Left kidney (tissue), 2 donors: ENCODE data around the gene FOXI1. TPM values are rescaled to one million over a fixed set of nuclear protein-coding genes. Genes with fewer than 3 reads are reported as not detected.
"Not testable (repeated sequence)": the region's sequence is repeated elsewhere in the genome, so short reads cannot be mapped to it uniquely, and the experiment has no call there.

Experiments used
- DNase-seq: peaks from one replicate; pipeline ENCODE4 v3.0.0-alpha.2; 2013
- polyA plus RNA-seq: library from polyadenylated mRNA; unstranded; fragments of 120-200 nt; gene quantifications from one replicate; pipeline ENCODE4 v1.2.1, GENCODE V29; 2013; ENCODE audit not compliant: insufficient read length

FOXI1 gene
- polyA plus RNA-seq, 1 donor, result 4.8 TPM

DNA sequence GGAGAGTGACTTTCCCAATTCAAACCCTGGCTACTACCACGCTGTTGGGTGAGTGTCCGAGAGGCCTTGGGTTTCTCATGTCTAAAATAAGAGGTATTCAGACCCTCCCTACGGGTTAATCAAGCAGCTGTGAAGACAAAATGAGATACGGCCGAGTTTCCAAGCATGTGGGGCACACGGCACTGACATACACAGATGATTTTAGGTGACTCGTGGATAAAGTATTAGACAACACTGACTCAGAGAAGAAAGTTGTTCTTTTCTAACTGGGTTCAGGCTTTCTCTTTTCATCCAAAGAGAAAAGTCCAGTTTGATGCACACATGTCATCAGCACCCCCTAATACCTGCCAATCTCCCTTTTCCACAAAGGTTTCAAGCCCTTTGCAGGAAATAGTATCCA, 15.6 kb downstream of the FOXI1 start:
- DNase-seq, result no peak

- DNase-seq, result no peak
Measured at GRCh38 chr5:170126061-170126460, 20.4 kb downstream of the FOXI1 start.

DNA sequence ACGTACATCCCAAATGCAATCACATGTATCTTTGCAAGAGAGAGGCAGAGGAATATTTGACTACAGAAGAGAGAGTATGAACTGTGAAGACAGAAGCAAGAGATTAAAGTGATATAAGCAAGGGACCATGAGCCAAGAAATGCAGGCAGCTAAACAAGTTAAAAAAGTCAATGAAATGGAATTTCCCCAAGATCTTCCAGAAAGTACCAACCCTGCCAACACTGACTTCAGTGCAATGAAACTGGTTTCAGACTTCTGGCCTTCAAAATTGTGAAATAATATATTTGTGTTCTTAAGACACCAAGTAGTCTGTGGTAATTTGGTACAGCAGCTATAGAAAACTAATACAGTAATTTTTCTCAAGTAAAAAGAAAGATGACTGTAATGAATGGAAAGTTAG, 20.9 kb downstream of the FOXI1 start:
- DNase-seq, result no peak

DNA sequence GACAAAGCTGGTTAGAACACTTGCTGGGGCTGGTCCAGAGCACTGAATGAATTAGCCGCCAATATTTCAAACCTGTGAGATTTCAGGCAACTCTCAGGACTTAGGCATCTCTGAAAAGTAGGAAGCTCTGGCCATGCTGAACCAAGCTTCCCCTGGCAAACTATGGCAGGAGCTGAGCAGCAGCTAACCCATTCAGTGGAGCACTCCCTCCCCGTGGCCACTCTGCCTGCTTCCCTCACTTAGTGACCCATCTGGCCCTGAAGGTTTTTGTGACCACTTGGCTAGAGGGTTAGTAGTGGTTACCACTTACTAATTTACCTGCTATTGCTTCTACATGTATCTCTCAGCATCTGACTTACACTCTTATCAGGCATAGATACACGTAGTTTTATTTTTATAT, 25.5 kb downstream of the FOXI1 start:
- DNase-seq, result no peak

- DNase-seq, result no peak
Measured at GRCh38 chr5:170132269-170132975, 26.7 kb downstream of the FOXI1 start.

- no peak for DNase-seq
Measured at GRCh38 chr5:170132976-170133448, 27.3 kb downstream of the FOXI1 start.

DNA sequence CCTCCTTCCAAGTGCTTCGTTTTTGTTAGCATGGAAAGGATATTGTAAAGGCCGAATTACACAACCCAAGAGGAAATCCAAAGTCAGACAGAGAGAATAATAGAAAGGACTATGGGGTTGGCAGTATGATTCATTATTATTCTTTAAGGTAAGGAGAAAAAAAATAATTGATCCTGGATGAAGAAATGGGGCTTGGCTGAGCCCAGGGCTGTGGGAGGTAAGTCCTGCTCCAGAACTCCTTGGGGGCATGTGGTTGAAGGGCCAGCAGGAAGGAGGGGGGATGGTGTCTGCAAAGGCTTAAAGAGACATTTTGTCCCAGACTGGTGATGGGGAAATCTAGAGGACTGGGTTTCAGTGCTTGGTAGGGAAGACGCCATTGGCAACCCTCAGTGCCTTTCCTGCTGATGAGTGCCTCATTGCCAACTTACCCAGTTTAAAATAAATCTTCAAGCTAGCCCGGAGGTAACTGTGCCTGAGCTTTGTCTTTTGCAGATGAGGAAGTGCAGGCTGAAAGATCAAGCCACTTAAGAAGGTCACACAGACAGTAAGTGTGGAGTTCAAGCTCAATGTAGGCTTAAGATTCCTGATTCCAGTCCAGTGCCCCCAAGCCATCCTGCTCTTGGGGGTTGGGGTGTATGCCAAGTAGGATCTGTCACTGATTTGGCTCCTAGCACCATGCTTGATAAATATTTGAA, 30.2 kb downstream of the FOXI1 start:
- no peak for DNase-seq

DNA sequence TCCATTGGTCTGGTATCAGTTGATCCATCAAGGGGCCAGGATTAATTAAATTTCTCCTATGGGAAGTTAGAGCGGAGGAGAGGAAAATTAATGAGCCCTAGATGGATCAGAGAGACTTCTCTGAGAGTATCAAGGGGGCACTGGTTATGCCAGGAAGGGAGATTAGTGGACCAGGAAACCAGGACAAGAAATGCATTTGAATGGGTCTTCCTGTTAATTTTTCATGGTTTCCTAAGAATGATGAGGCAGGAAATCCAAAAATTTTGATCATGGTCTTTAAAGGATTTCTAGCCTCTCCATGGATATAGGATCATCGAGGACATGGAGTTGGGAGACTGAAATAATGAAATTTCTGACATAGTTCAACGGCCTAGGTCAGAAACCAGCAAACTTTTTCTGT, 30.8 kb downstream of the FOXI1 start:
- no peak for DNase-seq

DNA sequence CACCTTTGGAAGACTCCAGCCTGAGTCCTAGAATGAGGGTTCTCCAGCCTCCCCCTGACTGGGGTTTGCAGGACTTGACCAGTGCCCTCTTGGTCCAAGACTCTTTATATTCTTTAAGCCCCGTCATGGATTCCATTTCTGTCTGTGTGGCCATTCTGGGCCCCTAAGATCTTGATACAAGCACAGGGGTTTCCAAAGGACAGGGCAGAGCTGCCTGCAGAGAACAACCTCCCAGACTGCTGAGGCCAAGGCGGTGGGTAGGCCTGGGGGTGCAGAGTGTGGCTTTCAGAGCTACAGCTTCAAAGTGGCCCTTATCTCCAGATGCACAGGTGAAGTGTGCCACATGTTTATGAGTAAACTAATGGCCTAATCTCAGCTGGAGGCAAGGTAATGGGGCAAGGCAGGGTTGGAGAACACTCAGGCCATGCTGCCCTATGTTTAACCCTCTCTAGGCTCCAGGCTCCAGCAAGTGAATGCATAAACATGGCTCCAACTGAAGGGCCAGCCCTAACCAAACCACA, 32.1 kb downstream of the FOXI1 start:
- DNase-seq, result no peak

GRCh38 chr5:170138273-170138672, 32.6 kb downstream of the FOXI1 start:
- no peak for DNase-seq

DNA sequence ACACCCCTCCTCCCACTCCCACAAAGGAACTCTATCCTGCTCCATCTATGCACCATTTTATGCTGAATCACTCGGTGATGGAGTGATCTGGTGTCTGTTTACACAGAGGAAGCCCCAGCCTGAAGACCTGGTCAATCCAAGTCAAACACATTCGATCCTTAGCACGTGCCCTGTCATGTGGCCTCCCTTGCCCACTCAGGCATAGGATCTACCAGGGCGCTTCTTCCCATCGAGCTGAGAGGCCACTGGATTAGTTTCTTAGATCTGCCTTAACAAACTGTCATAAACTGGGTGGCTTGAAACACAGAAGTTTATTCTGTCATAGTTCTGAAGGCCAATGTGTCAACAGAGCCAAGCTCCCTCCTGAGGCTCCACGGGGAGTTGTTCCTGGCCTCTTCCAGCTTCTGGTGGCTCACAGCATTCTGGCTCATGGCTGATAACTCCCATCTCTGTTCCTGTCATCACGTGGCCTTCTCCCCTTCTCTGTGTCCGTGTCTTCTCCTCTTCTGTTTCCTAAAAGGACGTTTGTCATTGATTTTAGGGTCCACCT, 34.2 kb downstream of the FOXI1 start:
- DNase-seq, result no peak

GRCh38 chr5:170141196-170141595, 35.5 kb downstream of the FOXI1 start:
- not testable (repeated sequence) for DNase-seq

GRCh38 chr5:170141636-170142035, 35.9 kb downstream of the FOXI1 start:
- no peak for DNase-seq

GRCh38 chr5:170142196-170142595, 36.5 kb downstream of the FOXI1 start:
- no peak for DNase-seq

DNA sequence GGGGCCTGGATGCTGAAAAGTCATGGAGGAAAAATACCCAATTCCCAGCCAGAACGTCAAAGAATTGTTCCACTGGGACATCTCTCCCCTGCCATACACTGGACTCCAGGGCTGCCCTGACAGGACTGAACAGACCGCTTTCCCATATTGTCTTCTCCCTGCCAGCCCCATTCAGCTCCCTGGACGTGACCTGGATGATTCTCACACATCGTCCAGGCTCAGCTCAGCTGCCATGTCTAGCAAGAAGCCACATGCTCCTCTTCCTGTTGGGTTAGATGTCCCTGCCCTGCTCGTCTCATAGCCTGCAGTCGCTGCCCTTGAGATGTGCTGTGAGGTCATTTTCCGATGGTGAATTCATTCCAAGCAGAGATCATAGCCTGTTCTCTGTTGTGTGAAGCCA, 37.4 kb downstream of the FOXI1 start:
- no peak for DNase-seq

- no peak for DNase-seq
Measured at GRCh38 chr5:170143710-170144109, 38.0 kb downstream of the FOXI1 start.

GRCh38 chr5:170144286-170145023, 38.8 kb downstream of the FOXI1 start:
- DNase-seq, result no peak

DNA sequence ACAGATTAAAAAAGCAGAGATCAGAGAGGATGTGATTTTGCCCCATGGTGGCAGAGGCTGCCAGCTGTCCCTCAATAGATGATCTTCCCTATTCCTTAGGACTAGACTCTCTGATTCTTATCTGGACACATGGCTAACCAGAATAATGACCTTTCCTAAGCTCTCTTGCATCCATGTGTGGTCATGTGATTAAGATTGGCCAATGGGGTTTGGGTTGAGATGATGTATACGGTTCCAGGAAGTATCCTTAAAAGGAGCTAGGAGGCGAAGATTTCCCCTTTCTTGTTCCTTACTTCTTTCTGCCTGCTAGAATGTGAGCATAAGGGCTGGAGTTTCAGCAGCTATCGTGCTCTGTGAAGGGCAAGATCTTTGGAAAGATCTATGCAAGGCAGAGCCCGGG, 39.8 kb downstream of the FOXI1 start:
- DNase-seq, result no peak

DNA sequence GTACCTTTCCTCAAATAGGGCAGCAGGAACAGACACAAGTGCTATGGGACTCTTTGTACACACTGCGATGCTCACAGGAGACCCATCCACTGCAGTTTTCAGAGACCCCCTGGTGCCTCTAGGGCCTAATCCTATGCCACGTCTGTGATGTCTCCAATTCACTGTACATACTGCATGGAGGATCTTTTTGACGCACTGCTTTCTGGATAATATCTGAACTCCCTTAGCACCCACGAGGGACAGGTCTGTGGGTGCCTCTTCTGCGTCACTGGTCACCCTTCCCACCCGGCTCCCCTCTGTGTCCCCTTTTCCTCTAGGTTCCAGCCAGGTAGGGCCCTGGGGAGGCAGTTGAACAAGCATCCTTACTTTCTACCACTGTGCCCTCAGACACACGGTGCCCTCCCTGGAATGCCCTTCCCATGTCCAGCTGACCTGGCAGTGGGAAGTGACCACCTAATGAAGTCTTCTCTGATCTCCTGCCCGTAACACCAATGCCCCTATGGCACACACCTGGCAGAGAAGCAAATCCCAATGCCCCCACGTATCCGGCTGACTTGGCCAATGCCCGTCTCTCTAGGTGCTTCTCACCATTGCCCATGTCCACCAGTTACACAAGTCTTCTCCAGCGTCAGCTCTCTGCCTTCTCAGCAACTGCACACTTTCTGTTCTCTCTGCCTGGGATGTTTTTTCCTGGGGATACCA, 41.5 kb downstream of the FOXI1 start:
- no peak for DNase-seq

- DNase-seq, result no peak
Measured at GRCh38 chr5:170147753-170148264, 42.1 kb downstream of the FOXI1 start.

DNA sequence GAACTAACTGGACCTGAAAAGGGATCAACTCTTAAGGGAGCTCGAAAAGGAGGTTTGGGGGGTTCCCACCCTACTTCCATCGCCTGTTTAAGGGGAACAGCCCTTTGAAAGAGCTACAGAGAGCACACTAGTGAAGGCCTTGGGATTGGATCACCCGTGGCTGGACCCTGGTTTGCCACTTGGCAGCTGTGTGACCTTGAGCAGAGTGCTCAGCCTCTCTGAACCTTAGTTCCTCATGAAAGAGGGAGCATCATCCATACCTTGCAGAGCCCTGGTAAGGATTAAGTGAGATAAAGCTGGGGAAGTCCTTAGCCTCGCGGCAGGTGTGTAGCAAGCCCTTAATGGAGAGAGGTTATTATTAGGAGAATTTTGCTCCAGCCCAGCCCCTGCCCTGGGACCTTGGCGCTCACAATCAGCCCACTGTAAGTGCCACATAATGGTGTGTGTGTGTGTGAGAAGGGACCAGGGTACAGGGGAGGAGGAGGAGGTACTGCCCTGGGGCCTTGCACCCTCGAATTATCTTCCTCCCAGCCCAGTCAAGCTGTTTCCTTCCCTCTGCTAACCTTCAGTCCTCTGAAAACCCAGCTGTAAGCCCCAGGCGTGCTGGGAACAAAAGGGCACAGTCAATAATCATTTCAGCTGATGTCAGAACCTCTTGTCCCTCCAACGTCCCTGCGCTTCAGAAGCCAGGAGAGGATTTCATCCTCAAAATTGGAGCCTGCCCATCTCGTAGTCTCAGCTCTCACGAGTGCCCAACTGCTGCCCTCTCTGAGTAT, 42.9 kb downstream of the FOXI1 start:
- DNase-seq, result no peak
